PC-3 (cell line): ENCODE measurements around the gene NFAM1.

Experiments used
- CTCF ChIP-seq: fragments of 300-600 bp; sonication (generic); conservative IDR thresholded peaks from 2 replicates; pipeline ENCODE4 v1.5.1; 2017; ENCODE audit warnings: antibody characterized with exemption, low read depth, mild to moderate bottlenecking, low read length
- EZH2 ChIP-seq: fragments of 300-600 bp; sonication (generic); IDR thresholded peaks from one replicate; pipeline ENCODE4 v1.6.1; 2017; ENCODE audit warnings: antibody characterized with exemption, mild to moderate bottlenecking, low read length; ENCODE audit not compliant: unreplicated experiment

GRCh38 chr22:42410708-42411107 is 21.5 kb downstream of the NFAM1 start:
- TF ChIP-seq CTCF (no peak), EZH2 (no peak)
